Hippocampal formation (tissue), 2 donors: ENCODE data around the gene HTR4.

Experiments used
- DNase-seq, 2 donors: peaks; one replicate each; lab custom pipeline; 2025; lab: John Stamatoyannopoulos, UW

HTR4 gene

DNA sequence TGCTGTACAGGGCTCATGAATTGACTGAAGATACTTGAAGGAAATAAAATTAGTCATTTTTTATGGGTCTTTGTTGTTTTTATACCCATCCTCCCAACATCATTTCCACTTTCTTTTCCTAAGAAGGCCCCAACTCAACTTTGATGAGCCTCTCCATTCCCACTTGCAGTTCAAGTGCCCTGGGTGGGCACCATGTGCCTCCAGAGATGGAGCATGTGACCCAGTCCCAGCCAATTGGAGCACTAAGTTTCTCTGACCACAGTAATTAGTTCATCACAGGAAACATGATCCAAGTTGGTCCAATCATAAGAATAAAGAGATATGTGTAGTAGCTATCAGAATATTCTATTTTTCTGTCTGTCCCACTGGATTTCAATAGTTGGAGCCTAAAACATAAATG is 46.9 kb downstream of the HTR4 start:
- DNase-seq = no peak

DNA sequence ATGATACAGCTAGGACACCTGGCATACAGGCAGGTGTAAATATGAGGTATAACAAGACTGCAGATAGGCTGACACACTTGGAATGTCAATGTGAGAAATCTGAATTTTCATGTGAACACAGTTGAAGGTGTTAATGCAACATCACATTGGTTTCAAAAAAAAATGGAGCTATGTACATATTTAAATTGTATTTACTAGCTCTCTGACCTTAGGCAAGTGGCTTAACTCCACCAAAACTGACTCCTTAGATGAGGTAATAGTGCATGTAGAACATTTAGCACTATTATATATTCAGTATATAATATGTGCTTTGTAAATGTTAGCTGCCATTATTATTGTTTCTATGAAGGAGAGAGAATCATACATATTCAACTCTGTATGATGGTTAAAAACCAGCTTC is 48.0 kb downstream of the HTR4 start:
- no peak for DNase-seq

DNA sequence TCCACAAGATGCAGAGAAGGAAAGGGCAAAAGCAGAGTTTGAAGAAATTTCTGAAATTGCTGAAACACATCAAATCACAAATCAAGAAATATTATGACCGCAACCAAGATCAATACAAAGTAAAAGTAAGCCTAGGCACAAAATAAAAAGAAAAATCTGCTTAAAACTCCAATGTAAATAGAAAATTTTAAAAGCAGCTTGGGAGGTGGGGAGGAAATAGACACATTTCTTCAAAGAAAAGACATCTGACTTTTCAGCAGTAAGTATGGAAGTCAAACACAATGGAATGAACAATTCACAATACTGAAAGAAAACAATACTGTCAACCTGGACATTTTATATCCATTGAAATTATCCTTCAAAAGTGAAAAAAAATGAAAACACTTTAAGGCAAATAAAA is 55.1 kb downstream of the HTR4 start:
- DNase-seq = no peak

DNA sequence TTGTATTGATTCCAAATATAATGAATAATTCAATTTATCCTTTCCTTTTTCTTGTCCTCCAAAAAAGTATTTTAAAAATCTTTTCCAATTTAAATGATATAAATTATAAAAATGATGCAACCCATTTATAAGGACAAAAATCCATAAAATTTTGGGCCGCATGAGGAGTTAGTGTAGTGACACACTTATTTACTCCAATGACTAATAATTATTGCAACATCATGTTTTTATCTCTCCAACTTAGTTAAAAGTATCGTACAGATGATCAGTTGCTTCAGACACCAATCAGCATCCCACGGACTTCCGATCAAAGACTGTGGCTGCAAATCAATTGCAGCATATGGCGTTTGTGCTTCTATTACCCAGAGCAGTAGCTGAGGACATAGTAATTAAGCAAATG is 58.6 kb downstream of the HTR4 start:
- DNase-seq = no peak

DNA sequence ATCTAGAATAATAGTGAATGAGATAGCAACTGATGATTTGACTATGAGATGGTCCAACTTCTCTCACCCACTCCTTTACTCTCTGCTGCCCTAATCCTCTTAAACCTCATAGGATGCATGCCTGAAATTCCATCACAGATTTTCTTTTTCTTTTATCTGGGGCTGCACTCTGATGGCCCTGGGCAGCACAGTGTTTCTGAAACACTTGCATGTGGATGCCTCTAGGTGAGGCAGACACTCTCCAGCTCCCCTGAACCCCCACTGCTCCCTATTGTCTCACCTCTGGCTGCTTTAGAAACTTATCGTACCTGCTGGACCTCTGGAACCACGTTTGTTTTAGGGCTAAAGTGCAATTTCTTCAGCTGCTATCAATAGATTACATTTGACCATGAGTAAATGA is 67.5 kb downstream of the HTR4 start:
- no peak for DNase-seq

DNA sequence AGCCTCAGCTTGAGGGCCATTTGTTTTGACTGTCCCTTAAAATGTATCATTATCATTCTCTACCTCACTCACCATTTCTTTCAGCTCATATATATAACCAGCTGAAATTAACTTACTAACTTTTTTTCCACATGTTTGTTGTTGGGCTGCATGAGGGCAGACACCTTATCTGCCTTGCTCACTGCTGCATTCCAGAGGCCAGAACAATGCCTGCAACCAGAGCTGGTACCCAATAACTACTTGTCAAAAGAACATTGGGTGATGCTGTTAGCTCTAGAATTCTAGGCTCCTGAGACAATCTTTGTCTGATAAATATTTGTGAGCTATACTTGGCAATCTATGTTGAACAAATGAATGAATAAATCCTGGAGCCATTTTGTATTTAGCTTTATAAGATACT is 68.3 kb downstream of the HTR4 start:
- DNase-seq = no peak

DNA sequence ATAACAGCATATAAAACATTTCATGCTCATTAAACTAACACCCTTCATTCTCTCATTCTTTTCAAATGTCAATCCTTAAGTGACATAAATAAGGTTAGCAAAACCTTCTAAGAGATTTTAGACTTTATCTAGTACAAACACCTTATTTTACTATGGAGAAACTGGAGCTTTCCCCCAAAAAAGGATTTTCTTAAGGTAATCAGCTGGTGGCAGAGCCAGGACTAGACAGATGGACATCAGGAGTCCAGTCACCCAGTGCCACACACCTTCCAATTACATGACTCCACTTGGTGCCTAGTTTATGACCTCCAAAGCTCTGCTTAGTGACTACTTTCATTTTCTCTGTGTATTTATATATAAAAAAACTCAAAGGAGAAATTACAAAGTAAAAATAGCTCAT is 70.2 kb downstream of the HTR4 start:
- DNase-seq = no peak

DNA sequence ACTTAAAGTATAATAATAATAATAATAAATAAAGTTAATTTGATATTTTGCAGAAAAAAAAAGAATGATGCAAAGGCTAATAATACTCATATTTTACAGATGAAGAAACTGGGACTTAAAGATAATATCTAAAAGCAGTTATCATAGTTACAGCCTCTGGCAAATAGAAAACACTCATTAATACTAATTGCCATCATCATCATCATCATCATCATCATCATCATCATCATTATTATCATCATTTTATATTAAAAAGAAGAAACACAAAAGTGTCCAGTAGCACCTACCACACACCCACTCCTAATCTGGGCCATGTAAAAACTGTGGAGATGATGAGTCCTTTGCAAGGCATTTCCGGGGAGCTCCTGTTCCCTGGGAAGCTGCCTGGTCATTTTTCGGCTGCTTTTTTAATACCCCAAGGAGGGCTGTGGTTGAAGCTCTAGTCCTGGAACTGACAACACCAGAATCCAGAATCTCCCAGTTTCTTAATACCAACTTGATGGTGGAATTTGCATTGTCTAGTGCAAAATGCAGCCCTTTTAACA is 70.8 kb downstream of the HTR4 start:
- no peak for DNase-seq

DNA sequence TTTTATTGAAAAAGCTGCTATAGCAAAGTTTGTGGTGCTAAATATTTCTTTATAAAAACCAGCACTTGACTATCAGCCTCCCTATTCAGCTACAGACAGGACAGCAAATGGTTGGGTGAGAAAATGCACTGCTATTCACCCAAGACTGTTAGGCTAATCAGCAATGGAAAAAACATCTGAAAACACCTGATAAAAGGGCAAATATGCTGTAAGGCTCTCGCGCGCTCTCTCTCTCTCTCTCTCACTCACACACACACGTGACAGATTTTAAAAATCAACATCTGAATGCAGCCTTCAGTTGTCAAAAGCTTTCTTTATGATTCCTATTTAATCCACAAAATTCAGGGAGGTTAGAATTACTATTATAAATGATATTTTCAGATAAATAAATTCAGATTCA is 80.2 kb downstream of the HTR4 start:
- DNase-seq = no peak

DNA sequence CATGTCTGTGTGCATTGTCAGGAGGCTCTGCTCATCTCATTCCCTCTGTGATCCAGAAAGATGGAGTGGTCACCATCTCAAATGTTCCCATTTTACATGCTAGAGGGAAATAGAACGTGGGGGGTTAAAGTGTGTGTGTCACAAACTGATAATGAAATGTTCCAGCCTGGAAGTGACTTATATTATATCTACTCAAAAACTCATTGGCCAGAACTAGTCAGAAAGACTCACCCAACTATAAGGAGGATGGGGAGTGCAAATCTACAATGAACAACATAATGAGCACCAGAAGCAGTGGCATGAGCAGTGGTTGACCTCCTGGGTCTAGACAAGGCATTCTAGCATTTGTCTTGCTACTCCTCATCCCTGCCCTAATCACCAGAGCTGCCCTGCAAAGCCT is 81.0 kb downstream of the HTR4 start:
- no peak for DNase-seq

DNA sequence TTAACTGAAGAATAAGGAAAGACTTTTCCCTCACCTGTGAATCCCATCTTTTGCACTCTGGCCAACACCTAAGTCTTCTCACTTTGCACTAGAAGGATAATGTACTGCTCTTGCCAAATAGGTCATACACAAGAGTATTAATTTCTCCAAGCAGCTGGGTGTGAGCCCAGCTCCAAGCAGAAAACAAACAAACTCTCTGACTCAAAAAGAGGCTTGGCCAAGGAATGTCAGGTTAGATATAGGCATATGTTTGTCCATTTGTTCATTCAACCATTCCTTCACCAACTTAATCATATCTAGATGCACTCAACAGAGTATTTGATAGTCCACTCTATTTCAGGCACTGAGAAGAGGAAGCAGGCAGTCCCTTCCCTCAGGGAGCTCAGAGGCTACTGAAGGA is 84.4 kb downstream of the HTR4 start:
- no peak for DNase-seq

DNA sequence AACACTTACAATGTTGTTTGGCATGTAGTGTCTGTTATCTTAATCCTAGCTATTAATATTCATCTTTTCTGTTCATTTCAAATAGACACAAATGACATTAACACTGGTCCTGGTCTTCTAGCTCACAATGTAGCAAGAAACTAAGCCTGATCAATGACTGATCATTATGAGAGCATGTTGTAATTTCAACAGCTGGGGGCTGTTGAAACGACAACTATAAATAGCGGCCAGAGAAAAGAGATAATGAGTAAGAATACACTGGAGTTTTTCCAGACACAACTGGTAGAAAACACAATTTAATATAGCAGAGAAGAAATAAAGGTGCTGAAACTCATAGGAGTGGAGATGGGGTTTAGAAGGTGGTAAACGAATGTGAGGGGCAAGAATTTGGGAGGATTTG is 89.2 kb downstream of the HTR4 start:
- DNase-seq = no peak

DNA sequence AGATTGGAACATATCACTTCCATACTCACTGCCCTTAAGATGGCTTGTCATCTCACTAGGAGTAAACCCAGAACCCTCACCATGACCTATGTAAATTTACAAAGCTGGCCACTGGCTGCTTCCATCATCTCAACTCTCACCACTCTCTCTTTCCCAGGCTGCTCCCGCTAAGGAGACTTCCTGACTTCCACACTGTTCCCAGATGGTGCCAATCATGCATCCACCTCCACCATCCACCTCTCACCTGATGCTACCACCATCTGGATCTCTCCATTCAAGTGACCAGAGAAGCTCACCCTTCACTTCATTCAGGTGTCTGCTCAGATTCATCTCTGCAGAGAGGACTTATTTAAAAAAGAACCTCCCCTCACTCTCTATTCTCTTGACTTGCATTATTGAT is 91.3 kb downstream of the HTR4 start:
- DNase-seq = no peak

DNA sequence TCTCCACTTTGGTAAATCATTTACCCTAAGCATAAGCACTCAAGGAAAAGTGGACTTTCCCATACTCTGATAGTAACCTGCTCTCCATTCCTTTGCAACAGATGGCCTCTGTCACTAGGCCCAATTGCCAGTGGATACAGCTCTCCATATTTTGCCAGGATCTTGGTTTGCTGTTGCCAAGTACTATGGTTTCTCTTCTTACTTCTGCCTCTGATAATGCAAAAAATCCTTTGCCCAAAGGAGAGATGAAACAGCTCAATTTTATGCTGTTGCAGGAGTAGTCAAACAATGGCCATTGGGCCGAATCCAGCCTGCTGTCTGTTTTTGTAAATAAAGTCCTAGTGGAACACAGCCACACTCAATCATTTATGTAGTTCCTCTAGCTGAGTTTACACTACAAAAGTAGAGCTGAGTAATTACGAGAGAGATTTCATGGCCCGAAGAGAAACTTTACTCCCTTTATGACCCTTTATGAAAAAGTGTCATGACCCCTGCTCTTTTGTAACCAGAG is 92.5 kb downstream of the HTR4 start:
- no peak for DNase-seq

DNA sequence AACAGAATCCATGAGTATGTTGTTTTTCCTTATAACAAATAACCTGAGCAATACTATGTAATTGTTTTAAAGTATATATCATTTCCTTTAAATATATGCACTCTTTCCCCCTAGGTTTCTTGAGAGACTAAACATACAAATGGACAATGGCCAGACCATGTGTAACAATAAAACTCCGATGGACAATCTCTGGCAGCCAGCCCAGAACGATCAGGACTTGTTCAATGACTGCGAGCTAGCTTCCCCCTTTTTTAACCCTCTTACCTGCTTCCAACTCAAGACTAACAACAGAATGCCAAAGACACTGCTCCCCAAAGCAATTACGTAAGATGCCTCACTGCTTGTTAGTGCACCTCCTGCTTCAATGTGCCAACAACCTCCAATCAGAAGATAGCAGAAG is 94.9 kb downstream of the HTR4 start:
- no peak for DNase-seq

DNA sequence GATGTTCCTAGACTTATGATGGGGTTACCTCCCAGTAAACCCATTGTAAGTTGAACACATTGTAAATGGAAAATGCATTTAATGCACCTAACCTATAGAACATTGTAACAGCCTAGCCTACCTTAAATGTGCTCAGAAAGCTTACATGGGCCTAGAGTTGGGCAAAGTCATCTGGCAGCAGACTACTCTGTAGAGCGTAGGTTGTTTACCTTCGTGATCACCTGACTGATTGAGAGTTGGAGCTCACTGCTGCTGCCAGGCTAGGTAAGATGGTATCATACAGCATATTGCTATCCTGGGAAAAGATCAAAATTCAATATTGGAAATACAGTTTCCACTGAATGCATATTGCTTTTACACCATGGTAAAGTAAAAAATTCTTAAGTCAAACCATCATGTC is 95.4 kb downstream of the HTR4 start:
- no peak for DNase-seq

DNA sequence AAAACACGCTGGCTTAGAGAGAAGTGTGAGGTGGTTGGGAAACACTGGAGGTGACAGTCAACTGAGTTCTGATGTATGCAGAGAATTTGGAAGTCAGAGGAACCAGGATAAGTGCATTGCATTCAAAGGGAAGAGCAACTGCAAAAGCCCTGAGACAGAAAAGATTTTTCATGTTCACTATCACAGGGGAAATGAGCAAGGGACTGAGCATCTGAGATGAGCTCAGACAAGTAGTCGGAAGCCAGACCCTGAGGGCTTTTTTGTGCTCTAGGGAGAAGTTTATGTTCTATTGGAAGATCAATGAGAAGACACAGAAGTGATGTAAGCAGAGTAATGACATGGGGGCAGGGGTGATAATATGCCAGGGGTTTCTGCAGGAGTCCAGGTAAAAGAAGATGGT is 97.5 kb downstream of the HTR4 start:
- DNase-seq = no peak

DNA sequence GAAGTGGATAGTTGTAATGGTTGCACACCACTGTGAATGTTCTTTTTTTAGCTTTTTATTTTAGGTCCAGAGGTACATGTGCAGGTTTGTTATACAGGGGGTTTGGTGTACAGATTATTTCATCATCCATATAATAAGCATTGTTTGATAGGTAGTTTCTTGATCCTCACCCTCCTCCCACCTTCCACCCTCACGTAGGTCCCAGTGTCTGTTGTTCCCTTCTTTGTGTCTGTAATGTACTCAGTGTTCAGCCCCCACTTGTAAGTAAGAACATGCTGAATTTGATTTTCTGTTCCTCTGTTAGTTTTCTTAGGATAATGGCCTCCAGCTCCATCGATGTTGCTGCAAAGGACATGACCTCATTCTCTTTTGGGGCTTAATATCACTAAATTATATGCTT is 99.7 kb downstream of the HTR4 start:
- no peak for DNase-seq

DNA sequence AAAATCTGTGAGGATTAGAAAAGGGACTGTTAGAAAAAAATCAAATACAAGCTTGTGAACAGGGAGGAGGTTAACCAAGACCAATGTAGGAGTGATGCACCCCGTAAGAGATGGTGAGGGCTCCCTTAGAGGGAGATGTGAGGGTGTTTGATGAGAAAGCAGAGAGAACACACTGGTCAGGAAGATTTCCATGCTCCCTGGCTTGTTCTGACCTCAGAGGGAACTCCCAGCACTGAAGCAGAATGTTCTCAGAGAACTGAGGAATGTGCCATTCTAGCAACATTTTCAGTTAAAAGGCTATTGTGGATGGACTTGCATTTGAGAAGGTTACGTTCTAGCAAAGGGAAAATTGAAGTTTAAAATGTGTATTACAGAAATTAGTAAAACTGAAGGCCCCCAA is 110.6 kb downstream of the HTR4 start:
- DNase-seq = no peak

DNA sequence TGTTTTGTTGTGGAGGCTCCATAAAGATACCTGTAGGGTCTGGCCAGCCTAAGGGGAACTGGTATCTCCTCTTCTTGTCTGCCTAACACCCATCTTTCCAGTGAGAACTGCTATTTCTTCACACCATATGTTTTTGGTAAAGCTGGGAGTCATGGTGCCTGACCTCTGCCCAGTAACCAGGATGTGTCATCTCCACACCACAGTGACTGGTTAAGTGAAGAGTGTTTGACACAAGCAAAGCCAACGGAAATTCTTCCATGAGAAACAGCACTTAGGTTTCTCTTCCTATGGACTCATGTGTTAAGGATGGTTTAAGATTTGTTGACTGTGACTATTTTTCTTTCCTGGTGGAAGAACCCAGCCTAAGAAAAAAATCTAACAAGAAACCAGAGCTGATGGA is 111.5 kb downstream of the HTR4 start:
- DNase-seq = no peak

DNA sequence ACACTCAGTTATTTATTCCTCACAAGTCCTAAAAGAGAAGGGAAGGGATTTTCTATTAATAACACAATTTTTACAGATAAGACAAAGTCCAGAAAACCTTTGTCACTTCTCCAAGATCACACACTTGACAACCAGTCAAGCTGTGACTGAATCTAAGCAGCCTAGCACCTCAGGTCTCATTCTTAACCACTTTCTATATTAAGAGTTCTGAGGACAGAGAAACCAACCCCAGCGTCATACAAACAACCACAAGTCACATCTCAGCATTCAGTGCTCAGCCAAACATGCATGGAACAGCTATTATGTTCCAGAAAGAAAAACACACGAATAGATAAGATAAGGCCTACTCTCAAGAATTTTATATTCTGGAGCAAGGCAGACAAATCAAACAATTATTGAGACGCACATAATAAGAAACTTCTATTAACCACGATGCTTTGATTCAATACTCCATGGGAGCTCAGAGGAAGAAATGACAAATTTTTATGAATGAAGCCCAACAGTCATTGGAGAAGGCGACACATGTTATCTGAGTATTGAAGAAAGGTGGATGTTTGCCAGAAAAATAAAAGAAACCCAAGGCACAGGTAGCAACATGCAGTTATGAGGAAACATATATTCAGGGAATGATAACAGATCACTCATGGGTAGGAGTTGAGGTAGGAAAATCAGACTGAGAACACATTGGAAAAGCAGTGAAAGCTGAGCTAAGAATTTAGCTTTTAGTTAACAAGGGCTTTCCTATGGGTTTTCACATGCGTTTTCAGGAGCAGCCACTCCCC is 113.1 kb downstream of the HTR4 start:
- no peak for DNase-seq

DNA sequence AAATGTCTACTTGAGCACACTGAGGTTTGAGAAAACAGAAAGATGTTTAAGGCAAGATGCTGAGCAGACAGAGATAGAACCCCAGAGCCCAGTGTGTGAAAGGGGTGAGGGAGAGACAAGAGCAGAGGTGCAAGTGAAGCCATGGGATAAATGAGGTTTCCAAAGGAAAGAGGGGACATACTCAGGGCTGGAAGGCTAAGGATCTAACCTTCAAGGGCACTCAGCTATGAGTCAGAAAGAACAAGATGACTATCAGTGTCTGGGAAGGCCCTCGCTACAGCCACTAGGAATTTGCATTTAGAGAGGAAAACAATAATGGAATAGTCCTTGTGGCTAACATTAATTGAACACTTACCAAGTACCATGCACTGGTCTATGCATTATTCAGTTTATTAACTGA is 113.7 kb downstream of the HTR4 start:
- DNase-seq = no peak

DNA sequence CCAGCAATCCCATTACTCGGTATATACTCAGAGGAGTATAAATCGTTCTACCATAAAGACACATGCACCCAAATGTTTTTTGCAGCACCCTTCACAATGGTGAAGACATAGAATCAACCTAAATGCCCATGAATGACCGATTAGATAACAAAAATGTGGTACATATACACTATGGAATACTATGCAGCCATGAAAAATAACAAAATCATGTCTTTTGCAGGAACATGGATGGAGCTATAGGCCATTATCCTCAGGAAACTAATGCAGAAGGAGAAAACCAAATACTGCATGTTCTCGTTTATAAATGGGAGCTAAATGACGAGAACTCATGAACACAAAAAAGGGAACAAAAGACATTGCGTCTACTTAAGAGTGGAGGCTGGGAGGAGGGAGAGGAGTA is 114.5 kb downstream of the HTR4 start:
- no peak for DNase-seq

DNA sequence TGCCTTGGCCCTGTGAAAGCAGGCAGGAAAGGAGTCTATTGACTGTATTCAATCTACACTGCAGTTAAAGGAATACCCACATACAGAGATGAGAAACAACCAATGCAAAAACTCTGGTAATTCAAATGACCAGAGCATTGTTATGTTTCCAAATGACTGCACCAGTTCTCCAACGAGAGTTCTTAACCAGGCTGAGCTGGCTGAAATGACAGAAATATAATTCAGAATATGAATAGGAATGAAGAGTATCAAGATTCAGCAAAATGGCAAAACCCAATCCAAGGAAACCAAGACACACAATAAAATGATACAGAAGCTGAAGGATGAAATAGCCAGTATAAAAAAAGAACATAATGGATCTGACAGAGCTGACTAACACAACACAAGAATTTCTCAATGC is 119.1 kb downstream of the HTR4 start:
- DNase-seq = no peak
